ENCODE measurements around the gene KLK4. TPM values are rescaled to one million over a fixed set of nuclear protein-coding genes. Genes with fewer than 3 reads are reported as not detected.

Gene KLK4
- total and polyA plus RNA-seq, 12 donors: 0.28 to 16.8 (median 3.2) TPM; not detected in 4

DNA sequence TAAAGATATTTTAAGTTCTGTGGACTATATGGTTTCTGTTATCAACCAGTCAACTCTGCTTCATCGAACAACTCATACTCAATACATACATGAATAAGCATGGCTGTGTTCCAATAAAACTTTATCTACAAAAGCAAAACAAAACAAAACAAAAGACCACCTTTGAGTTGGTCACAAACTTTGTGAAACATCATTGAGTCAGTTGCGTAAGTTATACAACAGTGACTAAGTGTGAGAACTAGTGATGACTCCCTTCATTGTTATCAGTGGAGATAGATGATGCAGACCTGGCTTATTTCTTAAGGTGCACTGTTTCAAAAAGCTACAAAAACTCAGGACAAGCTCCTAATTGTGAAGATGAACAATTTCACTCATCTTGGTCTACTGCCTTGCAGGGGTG lies 14.5 kb upstream of the KLK4 start:
- 72 to 76% (median 74%) methylated on average over 2 of the region's 2 CpGs for WGBS, 4 donors

GRCh38 chr19:50924586-50924985 lies 13.4 kb upstream of the KLK4 start:
- no peak overlapping the region for H3K27ac ChIP-seq
- H3K4me1 ChIP-seq (replicated peaks in 1 of 2): peaks cover 0 to 10% of the 10 kb centered on the region in 2 donors
- H3K4me3 ChIP-seq: no peak overlapping the region
- DNase-seq: no peak
- intact Hi-C loops (cut with DNase I): loop anchor here (5.0 to 10.0 kb wide), 4 partner anchors 117 to 210 kb away; partner anchors contain the start of gene SHANK1 (in 1 of the 2)
- 53 to 63% (median 58%) methylated on average over 6 of the region's 6 CpGs for WGBS, 4 donors
- no peaks in the 10 kb centered on the region for H3K9me3 ChIP-seq (replicated peaks in 1 of 3)
- TF ChIP-seq CTCF (IDR thresholded peaks at IDR 0.05) (no peak), POLR2A (IDR thresholded peaks at IDR 0.05) (no peak)
- H3K27me3 ChIP-seq: peaks cover 16% of the 10 kb centered on the region
- H3K36me3 ChIP-seq (replicated peaks in 1 of 2): no peaks in the 10 kb centered on the region

More for the DNA sequence above, 14.5 kb upstream of the KLK4 start:
- H3K27ac ChIP-seq: no peak overlapping the region
- no peak for TF ChIP-seq CTCF (IDR thresholded peaks at IDR 0.05)
- TF ChIP-seq POLR2A (IDR thresholded peaks at IDR 0.05): no peak
- H3K36me3 ChIP-seq (replicated peaks in 1 of 2): no peaks in the 10 kb centered on the region
- H3K4me1 ChIP-seq (replicated peaks in 1 of 2): peaks cover 0 to 10% of the 10 kb centered on the region in 2 donors
- intact Hi-C loops (cut with DNase I): loop anchor here (10.0 kb wide), 3 partner anchors 141 to 211 kb away; partner anchors contain the start of gene SHANK1 (in 1 of the 2)
- no peaks in the 10 kb centered on the region for H3K9me3 ChIP-seq (replicated peaks in 1 of 3)
- DNase-seq: no peak
- H3K4me3 ChIP-seq: no peak overlapping the region
- H3K27me3 ChIP-seq: peaks cover 16% of the 10 kb centered on the region

DNA sequence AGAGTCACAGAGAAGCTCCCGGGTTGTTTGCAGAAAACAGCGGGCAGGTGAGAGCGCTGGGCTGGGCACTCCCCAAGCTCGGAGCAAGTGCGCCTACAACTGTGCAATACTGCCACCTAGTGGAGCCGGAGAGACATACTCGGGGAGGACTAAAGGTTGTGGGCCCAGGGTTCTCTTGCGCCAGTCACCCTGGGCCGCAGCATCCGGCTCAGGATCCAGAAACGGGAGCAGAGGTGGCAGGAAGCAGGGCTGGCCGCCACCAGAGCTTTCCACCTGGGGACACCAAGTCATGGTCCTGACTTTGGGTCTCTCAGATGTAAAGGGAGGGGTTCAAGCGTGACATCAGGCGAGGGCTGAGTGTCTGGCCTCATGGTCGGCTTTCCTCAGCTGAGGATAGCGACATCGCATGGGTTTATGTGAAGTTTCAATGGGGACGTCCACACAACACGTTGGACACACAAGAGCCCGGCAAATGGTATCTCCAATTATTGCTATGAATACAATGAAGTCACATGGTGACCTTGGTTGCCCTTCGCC lies 11.2 kb upstream of the KLK4 start:
- 26 to 58% (median 32%) methylated on average over 4 to 21 of the region's 21 CpGs for WGBS, 4 donors
- no peak overlapping the region for H3K4me3 ChIP-seq
- peaks cover 4% of the 10 kb centered on the region for H3K27me3 ChIP-seq
- no peak overlapping the region for H3K27ac ChIP-seq
- peak; percentile 75 to 90 (median 82) for TF ChIP-seq CTCF (IDR thresholded peaks at IDR 0.05)
- TF ChIP-seq POLR2A (IDR thresholded peaks at IDR 0.05): no peak
- no peaks in the 10 kb centered on the region for H3K9me3 ChIP-seq (replicated peaks in 1 of 3)
- H3K36me3 ChIP-seq (replicated peaks in 1 of 2): no peaks in the 10 kb centered on the region
- DNase-seq: peak; percentile 66 to 85 (median 79)
- intact Hi-C loops (cut with DNase I): loop anchor here (5.0 to 10.0 kb wide), 4 partner anchors 115 to 208 kb away; partner anchors contain the start of gene SHANK1 (in 1 of the 2)
- H3K4me1 ChIP-seq (replicated peaks in 1 of 2): peaks cover 0 to 10% of the 10 kb centered on the region in 2 donors

DNA sequence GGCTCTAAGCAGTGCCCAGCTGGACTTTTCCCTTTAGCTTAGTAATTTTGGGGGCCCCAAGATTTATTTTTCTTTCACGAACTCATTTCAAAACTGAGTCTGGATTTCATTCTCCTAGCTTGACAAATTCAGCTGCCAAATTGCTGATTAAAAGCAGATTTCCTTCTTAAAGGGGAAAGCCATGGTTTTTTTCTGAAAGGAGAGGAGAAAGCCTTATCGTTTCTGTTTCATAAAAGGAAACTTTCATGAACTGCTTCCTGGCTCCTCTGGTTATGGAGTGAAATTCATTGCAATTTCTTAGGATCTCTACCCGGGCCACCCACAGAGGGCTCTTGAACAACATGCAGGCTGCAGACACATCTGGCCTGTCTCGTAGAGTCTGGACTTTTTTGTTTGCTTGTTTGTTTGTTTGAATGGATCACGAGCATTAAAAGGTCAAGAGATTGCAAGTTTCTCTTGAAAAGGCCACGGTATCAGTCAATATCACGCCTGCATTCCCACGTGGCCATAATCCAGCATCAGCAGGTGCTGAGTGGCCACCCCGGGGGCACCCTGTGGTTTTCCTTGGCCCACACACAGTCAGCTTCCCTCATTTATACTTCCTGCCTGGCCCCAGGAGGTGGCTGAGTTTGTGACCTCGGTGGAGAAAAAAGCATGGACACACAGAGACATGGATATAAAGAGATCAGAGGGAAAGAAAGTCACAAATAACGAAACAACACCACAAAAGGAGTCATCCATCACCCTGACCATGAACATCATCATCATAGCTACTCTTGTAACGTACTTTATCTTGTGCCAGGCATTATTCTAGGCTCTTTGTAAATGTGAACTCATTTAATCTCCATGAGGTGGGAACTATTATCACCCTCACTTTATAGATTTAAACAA lies 10.5 kb upstream of the KLK4 start:
- Histone ChIP-seq H3K27me3 (no peaks in the 10 kb centered on the region), H3K4me1 (replicated peaks in 1 of 2) (peaks cover 0 to 10% of the 10 kb centered on the region in 2 donors), H3K27ac (no peak overlapping the region), H3K4me3 (no peak overlapping the region), H3K9me3 (replicated peaks in 1 of 3) (no peaks in the 10 kb centered on the region), H3K36me3 (replicated peaks in 1 of 2) (no peaks in the 10 kb centered on the region)
- DNase-seq: no peak
- TF ChIP-seq CTCF (IDR thresholded peaks at IDR 0.05): no peak
- TF ChIP-seq POLR2A (IDR thresholded peaks at IDR 0.05): no peak
- 7 to 15% (median 8%) methylated on average over 11 to 12 of the region's 12 CpGs for WGBS, 4 donors
- intact Hi-C loops (cut with DNase I): loop anchor here (5.0 to 10.0 kb wide), 4 partner anchors 114 to 207 kb away; partner anchors contain the start of gene SHANK1 (in 1 of the 2)

All from adrenal gland (tissue), 12 donors.